Kidney (tissue), 14 donors: ENCODE results near the gene LSMEM2. TPM values are rescaled to one million over a fixed set of nuclear protein-coding genes. Genes with fewer than 3 reads are reported as not detected.

ENCODE experiments used
- DNase-seq, 5 donors: peaks; one replicate each; pipeline ENCODE4 v3.0.0-alpha.2; 2013 to 2020
- FAIRE-seq: peaks from 2 replicates; lab custom pipeline; 2012; peaks lifted over from hg19 to GRCh38; lab: Jason Lieb, UNC
- H3K27ac ChIP-seq, 2 donors: one replicate each; pipeline ENCODE4 v1.7.0; 2013; ENCODE audit warnings: low read depth in 2 of 2, low read length in 2 of 2, inconsistent platforms in 1 of 2
- H3K27me3 ChIP-seq: one replicate; pipeline ENCODE4 v1.7.1; 2013; ENCODE audit warnings: low read length, inconsistent platforms; ENCODE audit not compliant: control insufficient read depth, insufficient read depth
- H3K36me3 ChIP-seq, 3 donors: one replicate each; pipeline versions ENCODE4 v1.7.0 to v1.7.1; 2013; ENCODE audit warnings: low read length in 3 of 3, control low read depth in 1 of 3, inconsistent platforms in 1 of 3; ENCODE audit not compliant: insufficient read depth in 3 of 3, control insufficient read depth in 2 of 3
- H3K4me1 ChIP-seq, 3 donors: one replicate each; pipeline versions ENCODE4 v1.7.0 to v1.7.1; 2013; ENCODE audit warnings: low read length in 3 of 3, inconsistent platforms in 1 of 3, low read depth in 1 of 3; ENCODE audit not compliant: control insufficient read depth in 2 of 3, insufficient read depth in 2 of 3
- H3K4me3 ChIP-seq, 3 donors: one replicate each; pipeline versions ENCODE4 v1.7.0 to v1.8.1; 2013; ENCODE audit warnings: low read length in 3 of 3, control low read depth in 1 of 3, inconsistent platforms in 1 of 3
- H3K9ac ChIP-seq, 3 donors: one replicate each; pipeline versions ENCODE4 v1.7.0 to v1.7.1; 2013; ENCODE audit warnings: low read length in 3 of 3, control low read depth in 1 of 3, inconsistent platforms in 1 of 3
- H3K9me3 ChIP-seq, 3 donors: one replicate each; pipeline versions ENCODE4 v1.7.0 to v1.7.1; 2013; ENCODE audit warnings: low read length in 3 of 3, control low read depth in 1 of 3, inconsistent platforms in 1 of 3; ENCODE audit not compliant: control insufficient read depth in 2 of 3, insufficient read depth in 1 of 3
- CTCF ChIP-seq: IDR thresholded peaks from 3 replicates; pipeline ENCODE4 v1.5.1; 2012; ENCODE audit warnings: mild to moderate bottlenecking, moderate library complexity, borderline replicate concordance; ENCODE audit not compliant: insufficient read depth; ENCODE audit errors: extremely low read depth
- intact Hi-C: fragments of 100-400 bp; cut with DNase I; formaldehyde crosslinking; loops from one replicate; pipeline ENCODE4 v1.11.1; 2022
- polyA plus RNA-seq: library from polyadenylated mRNA; stranded (reverse); fragments of 350-450 nt; fragmentation: Illumina TruSeq; extraction: RNeasy Lipid Tissue Mini Kit (QIAGEN cat#74804); gene quantifications from one replicate; pipeline ENCODE4 v1.2.3, GENCODE V29; 2014; ENCODE audit warnings: low read depth, low replicate concordance; ENCODE audit not compliant: insufficient read depth
- total RNA-seq: library from RNA; stranded (reverse); fragmentation: NEBNext Ultra II Directional; extraction: Animal tissue kit (Norgen Biotek cat#: 25700); gene quantifications from one replicate; pipeline ENCODE4 v1.2.1, GENCODE V29; 2021
- donor health status: control.
- donor health status: control.
- donor health status: control.
- donor health status: control.
- donor health status: control.
- donor health status: DM: yes; HTN: yes; CAD: no.
- donor health status: Normal renal cell carcinoma (clear cell type).

LSMEM2 gene
- total and polyA plus RNA-seq, 2 donors from 2014 or later, result 0.22 to 0.62 TPM

GRCh38 chr3:50241163-50241562, 37.7 kb upstream of the LSMEM2 start:
- H3K4me3 ChIP-seq, result no peak overlapping the region
- FAIRE-seq, result no peak
- H3K4me1 ChIP-seq, result peaks cover 0 to 79% (median 36%) of the 10 kb centered on the region in 3 donors

DNA sequence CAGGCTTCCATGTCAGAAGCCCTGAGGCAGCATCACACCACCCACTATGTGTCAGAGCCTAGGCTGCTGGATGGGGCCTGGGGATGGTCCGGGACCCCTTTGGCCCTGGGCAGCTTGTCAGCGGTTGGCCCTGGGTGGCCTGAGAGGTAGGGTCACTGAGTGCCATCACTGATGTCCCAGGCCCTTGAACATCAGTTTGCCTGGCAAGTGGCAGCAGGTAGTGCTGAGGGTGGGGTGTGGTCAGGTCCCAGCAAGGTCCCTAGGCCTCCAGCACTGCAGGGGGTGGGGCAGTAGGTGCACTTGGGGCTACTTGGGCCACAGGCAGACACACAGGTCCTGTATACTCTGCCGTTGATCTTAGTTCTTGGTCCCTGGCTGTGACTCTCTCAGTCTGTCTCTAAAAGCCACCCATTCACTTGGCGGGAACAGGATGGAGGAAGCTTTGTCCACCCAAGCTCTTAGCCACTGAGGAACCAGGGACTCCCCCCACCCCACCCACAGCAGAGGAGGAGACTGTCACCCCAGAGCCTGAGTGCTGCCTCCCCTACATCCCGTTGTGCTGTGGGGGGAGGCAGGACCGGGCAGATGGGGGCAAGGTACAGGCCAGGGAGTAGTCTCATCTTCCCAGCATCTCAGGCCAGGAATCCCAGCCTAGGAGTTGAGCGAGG, 37.0 kb upstream of the LSMEM2 start:
- FAIRE-seq, result no peak
- no peak overlapping the region for H3K4me3 ChIP-seq

More at GRCh38 chr3:50241163-50241562, 37.7 kb upstream of the LSMEM2 start:
- peak; percentile 54 to 82 (median 70) for DNase-seq
- Histone ChIP-seq H3K9me3 (no peaks in the 10 kb centered on the region), H3K27me3 (no peaks in the 10 kb centered on the region), H3K9ac (peak overlapping the region in 1 of 3 donors; percentile 33), H3K27ac (peak overlapping the region; percentile 61 to 66), H3K36me3 (peaks cover 0 to 2% (median 2%) of the 10 kb centered on the region in 3 donors)
- no peak for TF ChIP-seq CTCF
- intact Hi-C loops, result no loop called here

DNA sequence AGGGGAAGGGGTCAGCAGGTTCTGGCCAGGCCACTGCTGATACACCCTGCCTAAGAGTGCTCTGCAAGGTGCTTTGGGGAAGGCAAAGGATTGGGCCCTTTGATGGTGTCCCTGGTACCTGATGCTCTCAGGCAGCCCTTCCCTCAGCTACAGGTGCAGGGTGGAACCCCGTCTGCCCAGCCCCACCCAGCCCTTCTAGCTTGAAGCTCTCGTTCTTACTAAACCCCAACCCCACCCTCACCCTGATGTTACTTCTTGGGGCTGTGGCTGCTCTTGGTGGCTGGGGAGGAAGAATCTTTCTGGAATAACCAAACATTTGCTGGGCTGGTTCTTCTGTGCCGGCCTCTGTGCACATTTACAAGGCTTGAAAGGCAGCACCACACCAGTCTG, 36.5 kb upstream of the LSMEM2 start:
- intact Hi-C loops, result no loop called here
- TF ChIP-seq CTCF, result no peak
- Histone ChIP-seq H3K9me3 (no peaks in the 10 kb centered on the region), H3K4me1 (peaks cover 0 to 87% (median 45%) of the 10 kb centered on the region in 3 donors), H3K4me3 (no peak overlapping the region), H3K27me3 (no peaks in the 10 kb centered on the region), H3K27ac (peak overlapping the region; percentile 66 to 83), H3K9ac (peak overlapping the region in 1 of 3 donors; percentile 36), H3K36me3 (peaks cover 2 to 3% (median 2%) of the 10 kb centered on the region in 3 donors)
- FAIRE-seq, result no peak
- no peak for DNase-seq

More for the DNA sequence above, 37.0 kb upstream of the LSMEM2 start:
- Histone ChIP-seq H3K9me3 (no peaks in the 10 kb centered on the region), H3K9ac (peak overlapping the region in 2 of 3 donors; percentile 33 to 36), H3K27ac (peak overlapping the region; percentile 66 to 68), H3K27me3 (no peaks in the 10 kb centered on the region), H3K4me1 (peaks cover 0 to 85% (median 43%) of the 10 kb centered on the region in 3 donors), H3K36me3 (peaks cover 0 to 2% (median 2%) of the 10 kb centered on the region in 3 donors)
- intact Hi-C loops, result no loop called here
- TF ChIP-seq CTCF, result no peak
- DNase-seq, result peak in 2 of 5 donors; percentile 53 to 65
